PC-3 (cell line): ENCODE data around the gene STAG1. TPM values are rescaled to one million over a fixed set of nuclear protein-coding genes. Genes with fewer than 3 reads are reported as not detected.

ENCODE experiments used
- ATAC-seq: fragments of 200-7000 bp; cut with Tn5 transposase; 2 replicates; pipeline ENCODE4 v1.9.1; 2020; ENCODE audit warnings: mild to moderate bottlenecking, moderate library complexity
- BruUV-seq: library from RNA; stranded (reverse); fragments of 400-500 nt; replicated peaks from 2 replicates; lab custom pipeline; 2021; lab: Mats Ljungman, UMichigan
- CTCF ChIA-PET: fragments of 300-600 bp; sonication (Branson Sonifier 250); formaldehyde crosslinking; loops from one replicate; lab custom pipeline; 2022; ENCODE audit warnings: antibody characterized with exemption; lab: Charles Lee
- POLR2A ChIA-PET: fragments of 300-600 bp; sonication (Branson Sonifier 250); formaldehyde crosslinking; loops from one replicate; lab custom pipeline; 2022; ENCODE audit warnings: antibody characterized with exemption; ENCODE audit not compliant: unreplicated experiment; lab: Charles Lee
- DNase-seq: peaks from one replicate; pipeline ENCODE4 v3.0.0-alpha.2; 2015
- H2AFZ ChIP-seq: fragments of 300-600 bp; sonication (generic); 2 replicates; pipeline ENCODE4 v1.6.0; 2016; ENCODE audit warnings: antibody characterized with exemption, low read length
- H3F3A ChIP-seq: fragments of 300-600 bp; sonication (generic); one replicate; pipeline ENCODE4 v1.6.0; 2017; ENCODE audit warnings: antibody characterized with exemption, low read length, control low read depth, mild to moderate bottlenecking; ENCODE audit not compliant: unreplicated experiment
- H3K27ac ChIP-seq: fragments of 300-600 bp; sonication (generic); 2 replicates; pipeline ENCODE4 v1.5.1; 2016; ENCODE audit warnings: mild to moderate bottlenecking, low read length
- H3K27me3 ChIP-seq: fragments of 300-600 bp; sonication (generic); 2 replicates; pipeline ENCODE4 v1.6.1; 2016; ENCODE audit warnings: low read length, mixed read lengths
- H3K36me3 ChIP-seq: fragments of 300-600 bp; sonication (generic); 2 replicates; pipeline ENCODE4 v1.6.1; 2016; ENCODE audit warnings: low read depth, mixed run types, low read length, mixed read lengths
- H3K4me1 ChIP-seq: fragments of 300-600 bp; sonication (generic); 2 replicates; pipeline ENCODE4 v1.5.1; 2016; ENCODE audit warnings: low read length; ENCODE audit not compliant: insufficient read depth
- H3K4me2 ChIP-seq: fragments of 300-600 bp; sonication (generic); 2 replicates; pipeline ENCODE4 v1.6.0; 2016; ENCODE audit warnings: low read length
- H3K4me3 ChIP-seq: fragments of 300-600 bp; sonication (generic); 2 replicates; pipeline ENCODE4 v1.5.1; 2016; ENCODE audit warnings: mild to moderate bottlenecking, low read length, mixed read lengths
- H3K79me2 ChIP-seq: fragments of 300-600 bp; sonication (generic); 2 replicates; pipeline ENCODE4 v1.6.1; 2017; ENCODE audit warnings: low read length, mixed read lengths
- H3K9ac ChIP-seq: fragments of 300-600 bp; sonication (generic); 2 replicates; pipeline ENCODE4 v1.6.0; 2016; ENCODE audit warnings: mild to moderate bottlenecking, low read length
- H3K9me2 ChIP-seq: fragments of 300-600 bp; sonication (generic); replicated peaks from 2 replicates; pipeline ENCODE4 v1.6.1; 2016; ENCODE audit warnings: mixed run types, low read length, mixed read lengths
- H3K9me3 ChIP-seq: fragments of 300-600 bp; sonication (generic); 2 replicates; pipeline ENCODE4 v1.6.1; 2016; ENCODE audit warnings: low read length, mixed read lengths
- H4K20me1 ChIP-seq: fragments of 300-600 bp; sonication (generic); 2 replicates; pipeline ENCODE4 v1.6.1; 2016; ENCODE audit warnings: low read length, mixed read lengths
- CTCF ChIP-seq: fragments of 300-600 bp; sonication (generic); conservative IDR thresholded peaks from 2 replicates; pipeline ENCODE4 v1.5.1; 2017; ENCODE audit warnings: antibody characterized with exemption, low read depth, mild to moderate bottlenecking, low read length
- EZH2 ChIP-seq: fragments of 300-600 bp; sonication (generic); IDR thresholded peaks from one replicate; pipeline ENCODE4 v1.6.1; 2017; ENCODE audit warnings: antibody characterized with exemption, mild to moderate bottlenecking, low read length; ENCODE audit not compliant: unreplicated experiment
- EZH2phosphoT487 ChIP-seq: fragments of 300-600 bp; sonication (generic); IDR thresholded peaks from 2 replicates; pipeline ENCODE4 v1.6.1; 2018; ENCODE audit warnings: mild to moderate bottlenecking, antibody characterized with exemption, low read length, borderline replicate concordance
- intact Hi-C: fragments of 100-400 bp; cut with micrococcal nuclease; formaldehyde crosslinking; loops from 2 replicates; pipeline ENCODE4 v1.9.0; 2023
- total RNA-seq: library from RNA; depleted of rRNA; stranded (reverse); fragments of >200 nt; gene quantifications from 2 replicates; pipeline ENCODE4 v1.2.3, GENCODE V29; 2014

STAG1 gene
- total RNA-seq, 1 experiment from 2014 or later: 14.6 TPM

- ChIA-PET CTCF (no interaction called here), POLR2A (no interaction called here)
- Histone ChIP-seq H3K4me2 (no peak overlapping the region), H3K36me3 (no peaks in the 10 kb centered on the region), H4K20me1 (no peaks in the 10 kb centered on the region), H3K4me1 (no peaks in the 10 kb centered on the region), H3K9me2 (no peaks in the 10 kb centered on the region), H2AFZ (no peak overlapping the region), H3K79me2 (no peaks in the 10 kb centered on the region), H3K4me3 (no peak overlapping the region), H3F3A (no peaks in the 10 kb centered on the region), H3K9me3 (no peaks in the 10 kb centered on the region), H3K9ac (no peak overlapping the region), H3K27me3 (no peaks in the 10 kb centered on the region), H3K27ac (no peak overlapping the region)
- TF ChIP-seq EZH2phosphoT487: no peak
- no peak for TF ChIP-seq EZH2
- no peak for TF ChIP-seq CTCF
- no peak for DNase-seq
- BruUV-seq: no TSS peak
- ATAC-seq: no peak
- intact Hi-C loops: no loop called here
Observed at GRCh38 chr3:136409549-136409948, 342.6 kb downstream of the STAG1 start.

- Histone ChIP-seq H3K36me3 (no peaks in the 10 kb centered on the region), H3K9me3 (no peaks in the 10 kb centered on the region), H3K27me3 (no peaks in the 10 kb centered on the region), H3K4me3 (no peak overlapping the region), H3K9me2 (no peaks in the 10 kb centered on the region), H2AFZ (no peak overlapping the region), H3K79me2 (no peaks in the 10 kb centered on the region), H3K4me2 (no peak overlapping the region), H3F3A (no peaks in the 10 kb centered on the region), H3K4me1 (no peaks in the 10 kb centered on the region), H3K9ac (no peak overlapping the region), H4K20me1 (no peaks in the 10 kb centered on the region), H3K27ac (no peak overlapping the region)
- no peak for ATAC-seq
- POLR2A ChIA-PET: no interaction called here
- DNase-seq: no peak
- CTCF ChIA-PET: no interaction called here
- TF ChIP-seq EZH2: no peak
- no peak for TF ChIP-seq CTCF
- no peak for TF ChIP-seq EZH2phosphoT487
- no TSS peak for BruUV-seq
- intact Hi-C loops: no loop called here
Observed at GRCh38 chr3:136404056-136404455, 348.1 kb downstream of the STAG1 start.

- H3K9me3 ChIP-seq: no peaks in the 10 kb centered on the region
- no peak for TF ChIP-seq CTCF
- no peak for TF ChIP-seq EZH2phosphoT487
- TF ChIP-seq EZH2: no peak
- H3K4me3 ChIP-seq: no peak overlapping the region
- H3K9me2 ChIP-seq: no peaks in the 10 kb centered on the region
- DNase-seq (no peak), ATAC-seq (peak; percentile 42; the same call in 1 of the 2 replicates)
- H3K4me1 ChIP-seq: peaks cover 4% of the 10 kb centered on the region; the same call in 1 of the 2 replicates
- no peaks in the 10 kb centered on the region for H4K20me1 ChIP-seq
- ChIA-PET POLR2A (no interaction called here), CTCF (interaction anchor here (0.6 kb wide), 2 partner anchors 22 to 356 kb away, joined by 3 read pairs; partner anchors contain the start of gene STAG1)
- intact Hi-C loops: loop anchor here (10.0 kb wide), 1 partner anchor 78 kb away; no protein-coding TSS in a partner anchor
- no TSS peak for BruUV-seq
- H3K36me3 ChIP-seq: no peaks in the 10 kb centered on the region
- H3F3A ChIP-seq: no peaks in the 10 kb centered on the region
- no peak overlapping the region for H3K9ac ChIP-seq
- no peaks in the 10 kb centered on the region for H3K27me3 ChIP-seq
- H3K27ac ChIP-seq: no peak overlapping the region
- no peak overlapping the region for H3K4me2 ChIP-seq
- H3K79me2 ChIP-seq: no peaks in the 10 kb centered on the region
- H2AFZ ChIP-seq: no peak overlapping the region
Observed at GRCh38 chr3:136396916-136397315, 355.3 kb downstream of the STAG1 start.
